Adrenal gland (tissue), 12 donors: ENCODE measurements around the gene LCN15. TPM values are rescaled to one million over a fixed set of nuclear protein-coding genes. Genes with fewer than 3 reads are reported as not detected.
A peak's percentile ranks its signal among the peaks of the same experiment; 100 is the strongest.
"Not testable (repeated sequence)": the region's sequence is repeated elsewhere in the genome, so short reads cannot be mapped to it uniquely, and the experiment has no call there.

Source experiments
- DNase-seq, 7 donors: peaks; one replicate each; pipeline ENCODE4 v3.0.0-alpha.2; 2019 to 2020
- H3K27ac ChIP-seq, 5 donors: fragments of 200-600 bp; sonication (generic) in 4 of 5; 1 replicate in 3 of 5; 2 replicates in 2 of 5; pipeline versions ENCODE4 v1.5.1 to v1.8.0; 2016 to 2020; ENCODE audit warnings: mild to moderate bottlenecking in 1 of 5
- H3K27me3 ChIP-seq: fragments of 200-600 bp; 2 replicates; pipeline ENCODE4 v1.8.0; 2021
- H3K36me3 ChIP-seq, 2 donors: fragments of 200-600 bp; replicated peaks in 1 of 2; 1 replicate in 1 of 2; 2 replicates in 1 of 2; pipeline versions ENCODE4 v1.5.1 to v1.8.0; 2018 to 2022
- H3K4me1 ChIP-seq, 2 donors: fragments of 200-600 bp; replicated peaks in 1 of 2; 1 replicate in 1 of 2; 2 replicates in 1 of 2; pipeline versions ENCODE4 v1.5.1 to v1.8.0; 2018 to 2021
- H3K4me3 ChIP-seq, 4 donors: fragments of 200-600 bp; sonication (generic) in 3 of 4; one replicate each; pipeline ENCODE4 v1.5.1; 2016 to 2018
- H3K9me3 ChIP-seq, 3 donors: fragments of 200-600 bp; sonication (generic) in 1 of 3; replicated peaks in 1 of 3; 1 replicate in 2 of 3; 2 replicates in 1 of 3; pipeline versions ENCODE4 v1.5.1 to v1.8.0; 2016 to 2021
- CTCF ChIP-seq, 6 experiments: fragments of 450-650 bp in 4 of 6; fragments of 200-600 bp in 2 of 6; sonication (generic) in 1 of 6; IDR thresholded peaks; 1 replicate in 5 of 6; 2 replicates in 1 of 6; pipeline versions ENCODE4 v1.5.1 to v1.8.0; 2016 to 2021; ENCODE audit warnings: antibody characterized with exemption in 6 of 6, mild to moderate bottlenecking in 2 of 6, moderate library complexity in 1 of 6
- POLR2A ChIP-seq, 2 donors: fragments of 450-650 bp; IDR thresholded peaks; one replicate each; pipeline ENCODE4 v1.6.1; 2017; ENCODE audit warnings: antibody characterized with exemption in 2 of 2, mild to moderate bottlenecking in 2 of 2, moderate library complexity in 1 of 2
- WGBS, 4 donors: extraction: QIAGEN DNeasy Blood & Tissue Kit in 2 of 4; methylation state at CpG; one replicate each; pipeline versions ENCODE4 v1.1.5 to v1.1.7; 2013 to 2017; 5-methylcytosine and 5-hydroxymethylcytosine counted together
- intact Hi-C, 2 donors: fragments of 100-400 bp; cut with DNase I; formaldehyde crosslinking; loops; one replicate each; pipeline versions ENCODE4 v1.14.1 to v1.15.0; 2022 to 2023
- polyA plus RNA-seq, 3 donors: library from polyadenylated mRNA; stranded (reverse); fragments of 200-250 nt in 2 of 3; fragments of 350-450 nt in 1 of 3; fragmentation: Illumina TruSeq in 1 of 3; extraction: RNeasy Lipid Tissue Mini Kit (QIAGEN cat#74804) in 1 of 3; gene quantifications; one replicate each; pipeline ENCODE4 v1.2.3, GENCODE V29; 2013 to 2014
- total RNA-seq, 9 donors: library from RNA; depleted of rRNA in 4 of 9; stranded (reverse); fragments of >200 nt in 4 of 9; fragments of 120-200 nt in 1 of 9; fragmentation: NEBNext Ultra II Directional in 1 of 9; extraction: Animal tissue kit (Norgen Biotek cat#: 25700) in 1 of 9; gene quantifications; one replicate each; pipeline versions ENCODE4 v1.1.0 to v1.2.4, GENCODE V29; 2013 to 2023
- donor health status: healthy with polysubstance abuse.
- donor health status: Bipolar disorder and iron deficiency.
- donor health status: DM: yes; HTN: yes; CAD: no.
- donor health status: DM: no; HTN: no; CAD: no.
- donor health status: DM: no; HTN: no; CAD: no.
- donor health status: DM: yes; HTN: yes; CAD: no.

Gene LCN15
- total and polyA plus RNA-seq, 12 donors, result not detected

DNA sequence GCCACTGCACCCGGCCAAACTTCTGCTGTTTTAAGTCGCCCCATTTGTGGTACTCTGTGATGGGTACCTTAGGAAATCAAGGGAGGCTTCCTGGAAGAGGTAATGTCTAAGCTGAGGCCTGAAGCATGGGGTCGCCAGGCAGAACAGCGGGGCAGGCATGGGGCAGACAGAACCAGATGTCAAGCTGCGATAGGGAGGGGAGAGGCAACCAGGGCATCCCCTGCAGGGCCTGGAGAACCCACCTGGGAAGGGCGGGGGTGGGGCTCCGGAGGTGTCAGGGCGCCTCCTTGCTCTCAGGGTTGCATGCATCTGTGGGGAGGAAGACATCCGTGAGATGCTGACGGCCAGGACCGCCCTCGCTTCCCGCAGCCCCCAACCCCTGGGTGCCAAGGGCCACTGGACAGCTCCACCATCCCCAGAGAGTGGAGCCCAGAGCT is 2.8 kb downstream of the LCN15 start:
- no peak for DNase-seq
- intact Hi-C loops, result no loop called here
- Histone ChIP-seq H3K9me3 (no peaks in the 10 kb centered on the region), H3K27me3 (no peaks in the 10 kb centered on the region), H3K36me3 (no peaks in the 10 kb centered on the region), H3K4me3 (no peak overlapping the region), H3K4me1 (no peaks in the 10 kb centered on the region), H3K27ac (no peak overlapping the region)
- 64 to 83% (median 75%) methylated on average over 8 to 13 of the region's 13 CpGs for WGBS, 4 donors
- TF ChIP-seq CTCF (IDR thresholded peaks at IDR 0.05), result no peak
- no peak for TF ChIP-seq POLR2A (IDR thresholded peaks at IDR 0.05)

DNA sequence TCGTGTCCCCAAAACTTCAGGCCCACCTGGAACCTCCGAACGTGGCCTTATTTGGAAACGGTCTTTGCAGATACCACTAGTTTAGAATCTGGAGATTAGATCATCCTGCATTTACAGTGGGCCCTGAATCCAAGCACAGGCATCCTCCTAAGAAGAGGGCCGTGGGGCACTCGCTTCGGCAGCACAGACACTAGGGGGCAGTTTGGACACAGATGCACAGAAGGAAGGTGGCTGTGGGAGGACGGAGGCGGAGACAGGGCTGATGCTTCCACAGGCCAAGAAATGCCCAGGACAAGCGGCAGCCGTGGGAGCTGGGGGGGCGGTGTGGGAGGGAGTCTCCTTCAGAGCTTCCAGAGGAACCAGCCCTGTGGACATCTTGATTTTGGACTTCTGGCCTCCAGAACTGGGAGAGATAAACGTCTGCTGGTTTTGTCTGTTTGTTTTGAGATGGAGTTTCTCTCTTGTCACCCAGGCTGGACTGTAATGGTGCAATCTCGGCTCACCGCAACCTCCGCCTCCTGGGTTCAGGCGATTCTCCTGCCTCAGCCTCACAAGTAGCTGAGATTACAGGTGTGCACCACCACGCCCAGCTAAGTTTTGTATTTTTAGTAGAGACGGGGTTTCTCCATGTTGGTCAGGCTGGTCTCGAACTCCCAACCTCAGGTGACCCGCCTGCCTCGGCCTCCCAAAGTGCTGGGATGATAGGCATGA is 3.3 kb downstream of the LCN15 start:
- not testable (repeated sequence) for H3K4me1 ChIP-seq
- 33 to 41% (median 39%) methylated on average over 22 of the region's 22 CpGs for WGBS, 4 donors

DNA sequence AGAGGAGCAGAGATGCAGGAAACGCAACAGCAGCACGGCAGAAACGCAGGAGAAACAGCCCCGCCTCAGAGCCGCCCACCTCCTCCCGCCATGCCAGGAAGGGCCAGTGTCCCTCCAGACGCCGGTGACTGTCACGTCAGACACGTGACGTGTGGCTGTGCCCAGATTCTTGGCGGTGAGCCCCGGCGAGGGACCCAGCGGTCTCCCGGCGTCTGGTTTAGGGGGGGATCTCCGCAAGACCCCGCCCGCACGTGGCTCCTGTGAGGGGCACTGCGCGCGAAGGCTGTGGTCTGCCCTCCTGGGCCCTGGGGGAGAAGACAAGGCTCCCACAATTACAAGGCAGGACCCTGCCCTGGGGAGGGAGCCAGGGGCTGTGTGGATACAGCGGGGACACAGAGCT is 3.9 kb downstream of the LCN15 start:
- H3K4me1 ChIP-seq, result no peaks in the 10 kb centered on the region
- no peak overlapping the region for H3K27ac ChIP-seq
- peak in 1 of 7 donors; percentile 12 for DNase-seq
- H3K9me3 ChIP-seq, result no peaks in the 10 kb centered on the region
- no peak for TF ChIP-seq CTCF (IDR thresholded peaks at IDR 0.05)
- no peak for TF ChIP-seq POLR2A (IDR thresholded peaks at IDR 0.05)
- WGBS, 4 donors, result 68 to 82% (median 72%) methylated on average over 4 to 25 of the region's 25 CpGs
- no peaks in the 10 kb centered on the region for H3K27me3 ChIP-seq
- H3K36me3 ChIP-seq, result no peaks in the 10 kb centered on the region
- H3K4me3 ChIP-seq, result no peak overlapping the region
- intact Hi-C loops, result no loop called here

More for the DNA sequence above, 3.3 kb downstream of the LCN15 start:
- H3K4me3 ChIP-seq, intact Hi-C loops, H3K27me3 ChIP-seq, H3K27ac ChIP-seq, H3K36me3 ChIP-seq, H3K9me3 ChIP-seq: not testable (repeated sequence)
- TF ChIP-seq CTCF (IDR thresholded peaks at IDR 0.05), result peak in 4 of 6 experiments; percentile 28 to 41 (median 34)
- peak in 6 of 7 donors; percentile 51 to 76 (median 64) for DNase-seq

DNA sequence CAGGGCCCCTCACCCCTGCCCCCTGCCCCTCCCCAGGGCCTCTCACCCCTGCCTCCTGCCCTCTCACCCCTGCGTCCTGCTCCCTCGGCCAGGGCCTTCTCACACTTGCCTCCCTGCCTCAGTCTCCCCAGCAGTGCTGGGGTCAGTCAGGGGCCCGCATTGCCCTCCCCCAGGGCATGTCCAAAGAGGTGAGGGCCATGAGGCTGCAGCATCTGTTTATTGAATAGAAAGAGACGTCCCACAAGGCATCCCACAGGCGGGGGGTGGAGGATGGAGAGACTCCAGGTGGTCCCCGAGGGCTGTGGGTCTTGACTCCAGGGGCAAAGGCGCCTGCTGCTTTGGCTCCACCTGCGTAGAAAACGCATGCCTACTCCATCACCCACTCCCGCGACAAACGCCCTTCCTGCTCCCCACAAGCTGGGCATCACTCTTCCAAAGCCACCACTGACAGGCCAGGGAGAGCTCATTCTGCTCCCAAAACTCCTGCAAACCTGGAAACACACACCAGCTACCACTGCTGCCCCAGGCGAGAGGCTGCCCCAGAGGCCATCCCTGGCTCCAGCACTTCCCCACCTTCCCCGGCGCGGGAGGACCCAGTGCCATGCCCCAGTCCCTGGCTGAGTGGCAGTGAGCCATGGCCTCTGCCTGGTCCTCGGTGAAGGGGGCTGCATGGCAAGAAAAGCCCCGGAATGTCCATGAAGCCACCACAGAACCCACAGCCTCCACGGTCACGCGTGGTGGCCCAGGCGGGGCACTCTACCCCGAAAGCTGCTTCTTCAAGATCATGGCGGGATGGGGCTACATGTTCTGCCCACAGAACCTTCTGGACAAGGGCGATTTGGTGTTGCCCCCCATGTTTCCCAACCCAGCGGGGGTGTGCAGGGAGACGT is 4.6 kb downstream of the LCN15 start:
- Histone ChIP-seq H3K36me3 (no peaks in the 10 kb centered on the region), H3K27ac (no peak overlapping the region), H3K4me3 (no peak overlapping the region), H3K27me3 (no peaks in the 10 kb centered on the region), H3K9me3 (no peaks in the 10 kb centered on the region), H3K4me1 (no peaks in the 10 kb centered on the region)
- 69 to 82% (median 75%) methylated on average over 15 to 27 of the region's 27 CpGs for WGBS, 4 donors
- DNase-seq, result no peak
- intact Hi-C loops, result no loop called here
- no peak for TF ChIP-seq POLR2A (IDR thresholded peaks at IDR 0.05)
- no peak for TF ChIP-seq CTCF (IDR thresholded peaks at IDR 0.05)
